Aorta (tissue), 5 donors: ENCODE results near the gene ZMPSTE24. TPM values are rescaled to one million over a fixed set of nuclear protein-coding genes. Genes with fewer than 3 reads are reported as not detected.
A peak's percentile ranks its signal among the peaks of the same experiment; 100 is the strongest.
"Not testable (repeated sequence)": the region's sequence is repeated elsewhere in the genome, so short reads cannot be mapped to it uniquely, and the experiment has no call there.

Experiments used
- ATAC-seq: fragments of 200-7000 bp; cut with Tn5 transposase; one replicate; pipeline ENCODE4 v1.9.1; 2022; ENCODE audit warnings: moderate library complexity; ENCODE audit not compliant: low FRiP score
- DNase-seq, 2 donors: peaks; one replicate each; pipeline ENCODE4 v3.0.0-alpha.2; 2020
- H3K27ac ChIP-seq, 2 donors: one replicate each; pipeline ENCODE4 v1.5.1; 2013; ENCODE audit warnings: low read length in 2 of 2, mild to moderate bottlenecking in 2 of 2, moderate library complexity in 2 of 2, control low read depth in 1 of 2, inconsistent platforms in 1 of 2, low read depth in 1 of 2
- H3K27me3 ChIP-seq, 2 donors: one replicate each; pipeline ENCODE4 v1.6.1; 2013; ENCODE audit warnings: control low read depth in 1 of 2, low read length in 1 of 2, mild to moderate bottlenecking in 1 of 2, moderate library complexity in 1 of 2; ENCODE audit not compliant: insufficient read depth in 2 of 2, control insufficient read depth in 1 of 2
- H3K36me3 ChIP-seq, 2 donors: one replicate each; pipeline ENCODE4 v1.6.1; 2013; ENCODE audit warnings: control low read depth in 1 of 2, low read length in 1 of 2, mild to moderate bottlenecking in 1 of 2; ENCODE audit not compliant: insufficient read depth in 2 of 2, control insufficient read depth in 1 of 2
- H3K4me1 ChIP-seq, 2 donors: one replicate each; pipeline ENCODE4 v1.6.1; 2013; ENCODE audit warnings: low read length in 2 of 2, control low read depth in 1 of 2, mild to moderate bottlenecking in 1 of 2, moderate library complexity in 1 of 2; ENCODE audit not compliant: insufficient read depth in 2 of 2, control insufficient read depth in 1 of 2
- H3K4me3 ChIP-seq, 2 donors: one replicate each; pipeline ENCODE4 v1.5.1; 2013; ENCODE audit warnings: low read length in 2 of 2, control low read depth in 1 of 2, mild to moderate bottlenecking in 1 of 2
- H3K9me3 ChIP-seq: one replicate; pipeline ENCODE4 v1.6.1; 2013; ENCODE audit warnings: mild to moderate bottlenecking, low read length; ENCODE audit not compliant: control insufficient read depth
- WGBS, 2 donors: extraction: QIAGEN DNeasy Blood & Tissue Kit; methylation state at CpG; one replicate each; pipeline ENCODE4 v1.1.7; 2013; 5-methylcytosine and 5-hydroxymethylcytosine counted together
- intact Hi-C, 2 donors: fragments of 100-400 bp; cut with DNase I; formaldehyde crosslinking; loops; one replicate each; pipeline versions ENCODE4 v1.14.2 to v1.15.0; 2022
- polyA plus RNA-seq, 2 donors: library from polyadenylated mRNA; stranded (reverse); fragments of 200-250 nt; gene quantifications; one replicate each; pipeline ENCODE4 v1.2.3, GENCODE V29; 2013
- total RNA-seq, 2 donors: library from RNA; stranded (reverse); fragmentation: NEBNext Ultra II Directional; extraction: Animal tissue kit (Norgen Biotek cat#: 25700); gene quantifications; one replicate each; pipeline ENCODE4 v1.2.1, GENCODE V29; 2021
- donor health status: healthy with polysubstance abuse.
- donor health status: Bipolar disorder and iron deficiency.
- donor health status: DM: no; HTN: no; CAD: no.
- donor health status: DM: no; HTN: no; CAD: no.
- donor health status: DM: yes; HTN: yes; CAD: no.

The ZMPSTE24 gene
- total and polyA plus RNA-seq, 4 donors = 27.8 to 56.5 (median 40.0) TPM

DNA sequence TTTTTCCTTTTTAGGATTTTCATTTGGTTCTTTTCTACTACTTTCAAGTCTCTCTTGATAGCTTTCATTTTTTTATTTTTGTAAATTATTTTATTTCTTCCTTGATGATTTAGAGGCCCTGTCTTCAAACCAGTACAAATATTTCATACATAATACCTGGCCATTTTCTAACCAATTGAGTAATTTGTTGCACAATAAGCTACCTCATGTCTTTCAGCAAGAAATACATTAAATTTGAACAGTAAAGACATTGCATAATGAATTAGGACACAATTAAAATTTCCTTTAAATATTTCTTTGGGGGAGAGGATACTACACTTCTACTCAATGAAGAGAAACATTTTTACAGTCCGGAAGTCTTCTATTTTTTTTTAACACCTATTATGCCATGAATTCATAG lies 74.7 kb downstream of the ZMPSTE24 start:
- no peak overlapping the region for H3K4me3 ChIP-seq
- H3K4me1 ChIP-seq = no peaks in the 10 kb centered on the region
- H3K27me3 ChIP-seq = no peaks in the 10 kb centered on the region
- 70 to 92% methylated on average over 1 of the region's 1 CpG for WGBS, 2 donors
- H3K36me3 ChIP-seq = no peaks in the 10 kb centered on the region
- ATAC-seq = no peak
- intact Hi-C loops = no loop called here
- no peak overlapping the region for H3K27ac ChIP-seq
- no peak for DNase-seq
- no peaks in the 10 kb centered on the region for H3K9me3 ChIP-seq

DNA sequence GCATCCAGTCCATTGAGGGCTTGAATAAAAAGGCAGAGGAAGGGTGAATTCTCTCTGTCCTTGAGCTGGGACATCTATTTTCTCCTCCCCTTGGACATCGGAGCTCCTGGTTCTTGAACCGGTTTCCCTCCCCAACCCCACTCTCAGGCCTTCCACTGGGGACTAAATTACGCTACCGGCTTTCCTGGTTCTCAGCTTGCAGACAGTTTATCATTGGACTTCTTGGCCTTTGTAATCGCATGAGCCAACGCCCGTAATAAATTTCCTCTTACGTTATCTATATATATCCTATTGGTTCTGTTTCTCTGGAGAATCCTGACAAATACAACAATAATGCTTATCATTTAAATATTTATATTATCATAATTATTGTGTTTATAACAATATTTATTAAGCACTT lies 79.4 kb downstream of the ZMPSTE24 start:
- intact Hi-C loops = loop anchor here (5.0 kb wide), 2 partner anchors 65 to 250 kb away; no protein-coding TSS in a partner anchor
- Histone ChIP-seq H3K36me3 (no peaks in the 10 kb centered on the region), H3K4me1 (no peaks in the 10 kb centered on the region), H3K4me3 (no peak overlapping the region), H3K9me3 (peaks cover 2% of the 10 kb centered on the region), H3K27ac (no peak overlapping the region), H3K27me3 (no peaks in the 10 kb centered on the region)
- no peak for DNase-seq
- 84 to 90% methylated on average over 8 of the region's 8 CpGs for WGBS, 2 donors
- ATAC-seq = no peak

DNA sequence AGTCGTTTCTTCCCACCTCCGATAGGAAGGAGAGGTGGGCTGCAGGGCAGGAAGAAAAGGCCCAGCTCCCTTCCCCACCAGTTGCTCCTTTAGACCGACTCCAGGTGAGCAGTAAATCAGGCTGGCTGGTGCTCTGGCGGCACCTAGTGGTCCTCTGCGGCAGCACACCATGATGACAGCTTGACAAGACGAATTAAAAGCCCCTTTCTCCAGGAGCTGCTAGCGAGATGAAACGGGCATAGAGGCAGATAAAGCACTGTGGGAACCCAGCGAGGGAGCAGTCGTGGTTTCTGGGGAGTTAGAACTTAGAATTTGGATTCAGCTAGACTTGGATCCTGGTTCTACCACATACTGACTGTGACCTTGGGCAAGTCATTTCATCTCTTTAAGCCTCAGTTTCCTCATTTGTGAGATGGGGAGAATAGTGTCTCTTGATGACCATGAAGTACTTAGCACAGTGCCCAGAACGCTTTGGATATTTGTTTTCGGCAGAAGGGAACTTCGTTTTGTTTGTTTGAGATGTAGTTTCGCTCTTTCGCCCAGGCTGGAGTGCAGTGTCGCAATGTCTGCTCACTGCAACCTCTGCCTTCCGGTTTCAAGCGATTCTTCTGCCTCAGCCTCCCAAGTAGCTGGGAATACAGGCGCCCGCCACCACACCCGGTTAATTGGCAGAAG lies 80.8 kb downstream of the ZMPSTE24 start:
- no peak overlapping the region for H3K4me3 ChIP-seq
- H3K36me3 ChIP-seq = no peaks in the 10 kb centered on the region
- WGBS, 2 donors = 33 to 34% methylated on average over 21 of the region's 21 CpGs
- intact Hi-C loops = loop anchor here (1.0 to 5.0 kb wide), 5 partner anchors 63 to 252 kb away; no protein-coding TSS in a partner anchor
- H3K9me3 ChIP-seq = peaks cover 2% of the 10 kb centered on the region
- no peak overlapping the region for H3K27ac ChIP-seq
- H3K4me1 ChIP-seq = no peaks in the 10 kb centered on the region
- DNase-seq (peak; percentile 82 to 92), ATAC-seq (peak; percentile 88)
- no peaks in the 10 kb centered on the region for H3K27me3 ChIP-seq

DNA sequence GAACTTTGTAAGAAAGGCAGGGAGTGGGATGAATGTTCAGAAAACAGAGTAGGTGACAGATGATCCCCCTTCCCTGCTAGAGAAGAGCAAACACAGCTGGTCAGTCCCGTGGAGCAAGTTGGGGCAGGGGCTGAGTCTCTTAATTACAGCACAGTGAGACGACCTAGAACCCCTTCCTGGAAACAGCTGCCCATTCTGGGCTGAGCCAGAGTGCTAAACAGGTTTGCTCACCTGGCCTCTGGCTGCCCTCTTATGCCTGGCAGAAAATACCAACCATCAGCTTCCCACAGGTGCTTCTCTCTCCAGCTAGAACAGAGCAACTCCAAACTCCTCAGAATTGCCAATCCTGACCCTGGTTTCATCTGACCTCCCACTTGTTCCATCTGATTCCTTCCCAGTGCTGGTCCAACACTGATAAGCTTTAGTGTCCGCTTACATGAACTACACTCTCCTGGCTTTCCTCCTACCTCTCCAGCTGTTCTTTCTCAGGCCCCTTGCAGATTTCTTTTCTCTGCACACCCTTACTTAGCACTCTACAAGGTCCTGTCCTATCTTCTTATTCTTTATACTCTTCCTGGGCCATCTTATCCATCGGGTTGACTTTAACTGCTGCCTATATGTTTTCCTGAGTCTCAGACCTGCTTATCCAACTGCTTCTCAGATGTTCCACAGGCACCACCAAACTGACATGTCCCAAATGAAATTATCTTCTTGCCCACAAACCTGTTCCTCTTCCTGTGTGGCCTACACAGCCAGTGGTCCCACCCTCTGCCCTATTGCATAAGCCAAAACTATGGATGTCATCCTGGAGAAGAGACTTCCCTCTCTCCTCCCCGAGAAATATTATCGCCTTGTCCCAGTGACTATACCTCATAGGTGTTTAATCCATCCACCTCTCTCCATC lies 81.6 kb downstream of the ZMPSTE24 start:
- H3K36me3 ChIP-seq = no peaks in the 10 kb centered on the region
- intact Hi-C loops = loop anchor here (2.0 to 5.0 kb wide), 4 partner anchors 63 to 252 kb away; no protein-coding TSS in a partner anchor
- H3K4me3 ChIP-seq = no peak overlapping the region
- H3K27ac ChIP-seq = no peak overlapping the region
- H3K27me3 ChIP-seq = no peaks in the 10 kb centered on the region
- 61 to 62% methylated on average over 6 of the region's 6 CpGs for WGBS, 2 donors
- peaks cover 2% of the 10 kb centered on the region for H3K9me3 ChIP-seq
- ATAC-seq (no peak), DNase-seq (no peak)
- no peaks in the 10 kb centered on the region for H3K4me1 ChIP-seq

DNA sequence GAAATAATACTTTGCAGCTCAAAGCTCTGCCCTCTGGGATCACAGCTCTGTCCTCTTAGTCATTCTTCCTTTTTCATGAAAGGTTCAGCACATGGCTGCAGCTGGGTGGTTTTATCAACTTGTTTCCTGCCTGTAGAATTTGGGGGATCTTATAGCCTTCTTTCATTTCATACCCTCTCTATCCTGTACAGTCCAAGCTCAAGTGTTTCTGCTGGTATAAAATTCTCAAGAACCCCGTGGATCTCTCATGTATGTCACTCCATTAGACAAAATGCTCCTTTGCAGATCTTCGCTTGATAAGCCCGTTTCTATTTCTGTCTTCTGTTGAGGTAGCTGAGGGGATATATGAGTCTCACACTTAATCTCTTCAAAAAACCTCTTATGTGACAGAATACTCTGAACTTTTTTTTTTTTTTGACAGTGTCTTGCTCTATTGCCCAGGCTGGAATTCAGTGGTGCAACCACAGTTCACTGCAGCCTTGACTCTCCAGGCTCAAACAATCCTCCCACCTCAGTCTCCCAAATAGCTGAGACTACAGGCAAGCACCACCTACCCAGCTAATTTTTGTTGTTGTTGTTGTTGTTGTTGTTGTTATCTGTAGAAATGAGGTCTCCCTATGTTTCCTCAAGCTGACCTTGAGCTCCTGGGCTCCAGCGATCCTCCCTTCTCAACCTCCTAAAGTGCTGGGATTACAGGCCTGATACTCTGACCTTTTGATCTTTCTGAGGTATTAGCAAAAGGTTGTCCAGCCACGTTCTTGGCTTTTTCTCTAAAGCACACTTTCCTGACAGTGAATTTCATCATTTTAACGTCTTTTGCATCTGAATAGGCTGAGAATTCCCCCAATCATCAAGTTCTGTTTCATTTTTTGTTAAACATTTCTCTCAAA lies 83.7 kb downstream of the ZMPSTE24 start:
- H3K4me3 ChIP-seq = no peak overlapping the region
- H3K36me3 ChIP-seq = no peaks in the 10 kb centered on the region
- DNase-seq (no peak), ATAC-seq (no peak)
- intact Hi-C loops = loop anchor here in 1 of 2 donors (5.0 kb wide), 1 partner anchor 61 kb away; no protein-coding TSS in a partner anchor
- 74 to 76% methylated on average over 6 of the region's 6 CpGs for WGBS, 2 donors
- no peak overlapping the region for H3K27ac ChIP-seq
- H3K9me3 ChIP-seq = peaks cover 2% of the 10 kb centered on the region
- no peaks in the 10 kb centered on the region for H3K4me1 ChIP-seq
- no peaks in the 10 kb centered on the region for H3K27me3 ChIP-seq

DNA sequence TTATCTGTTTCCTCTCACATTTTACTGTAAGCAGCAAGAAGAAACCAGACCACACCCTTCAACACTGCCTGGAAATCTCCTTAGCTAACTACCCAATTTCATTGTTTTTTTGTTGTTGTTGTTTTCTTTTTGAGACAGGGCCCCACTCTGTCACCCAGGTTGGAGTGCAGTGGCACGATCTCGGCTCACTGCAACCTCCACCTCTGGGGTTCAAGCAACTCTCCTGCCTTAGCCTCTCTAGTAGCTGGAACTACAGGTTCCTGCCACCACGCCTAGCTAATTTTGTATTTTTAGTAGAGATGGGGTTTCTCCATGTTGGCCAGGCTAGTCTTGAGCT lies 84.3 kb downstream of the ZMPSTE24 start:
- 90 to 95% methylated on average over 3 of the region's 3 CpGs for WGBS, 2 donors
- intact Hi-C loops = loop anchor here in 1 of 2 donors (5.0 kb wide), 1 partner anchor 60 kb away; no protein-coding TSS in a partner anchor

More for the DNA sequence above, 84.3 kb downstream of the ZMPSTE24 start:
- ATAC-seq, H3K4me3 ChIP-seq, H3K27ac ChIP-seq, H3K36me3 ChIP-seq, DNase-seq, H3K4me1 ChIP-seq, H3K9me3 ChIP-seq, H3K27me3 ChIP-seq: not testable (repeated sequence)

Other genes starting within 250 kb of the ZMPSTE24 start
- gene CAP1, start 217.5 kb upstream of the ZMPSTE24 start, total RNA-seq = 100 to 1,000 TPM; 373 to 493 TPM
- 100 to 1,000 TPM; 209 to 269 TPM for gene CAP1, start 217.5 kb upstream of the ZMPSTE24 start, polyA plus RNA-seq
- 10 to 100 TPM; 80.5 to 84.2 TPM for gene PPT1, start 161.0 kb upstream of the ZMPSTE24 start, total RNA-seq
- gene PPT1, start 161.0 kb upstream of the ZMPSTE24 start, polyA plus RNA-seq = 10 to 100 TPM; 56.7 to 93.7 TPM
- gene RLF, start 96.8 kb upstream of the ZMPSTE24 start, total RNA-seq = 10 to 100 TPM; 20.0 to 25.1 TPM
- gene RLF, start 96.8 kb upstream of the ZMPSTE24 start, polyA plus RNA-seq = 1 to 10 TPM; 3.1 to 5.9 TPM
- gene TMCO2, start 10.3 kb upstream of the ZMPSTE24 start, total RNA-seq = not detected
- not detected for gene TMCO2, start 10.3 kb upstream of the ZMPSTE24 start, polyA plus RNA-seq
- 10 to 100 TPM in 1 of 2 donors, 1 to 10 TPM in 1; 8.6 to 16.3 TPM for gene COL9A2, start 59.0 kb downstream of the ZMPSTE24 start, total RNA-seq
- gene COL9A2, start 59.0 kb downstream of the ZMPSTE24 start, polyA plus RNA-seq = 10 to 100 TPM; 10.1 to 27.7 TPM
- 10 to 100 TPM; 36.9 to 42.2 TPM for gene SMAP2, start 115.5 kb downstream of the ZMPSTE24 start, total RNA-seq
- 10 to 100 TPM; 10.4 to 33.3 TPM for gene SMAP2, start 115.5 kb downstream of the ZMPSTE24 start, polyA plus RNA-seq
- gene ZFP69B, start 192.2 kb downstream of the ZMPSTE24 start, total RNA-seq = 1 to 10 TPM; 2.2 to 2.4 TPM
- gene ZFP69B, start 192.2 kb downstream of the ZMPSTE24 start, polyA plus RNA-seq = 1 to 10 TPM in 1 of 2 donors, under 1 TPM in 1; 0.54 to 2.0 TPM
- 1 to 10 TPM; 3.5 to 3.8 TPM for gene ZFP69, start 219.1 kb downstream of the ZMPSTE24 start, total RNA-seq
- gene ZFP69, start 219.1 kb downstream of the ZMPSTE24 start, polyA plus RNA-seq = 1 to 10 TPM; 2.5 to 3.9 TPM